Measurements from ENCODE around the gene HEPN1. TPM values are rescaled to one million over a fixed set of nuclear protein-coding genes. Genes with fewer than 3 reads are reported as not detected.
A peak's percentile ranks its signal among the peaks of the same experiment; 100 is the strongest.

Gene HEPN1
- total and polyA plus RNA-seq, 2 donors (not counting 3 experiments of a cell fraction or from before 2014, with no cell fraction given): not detected

DNA sequence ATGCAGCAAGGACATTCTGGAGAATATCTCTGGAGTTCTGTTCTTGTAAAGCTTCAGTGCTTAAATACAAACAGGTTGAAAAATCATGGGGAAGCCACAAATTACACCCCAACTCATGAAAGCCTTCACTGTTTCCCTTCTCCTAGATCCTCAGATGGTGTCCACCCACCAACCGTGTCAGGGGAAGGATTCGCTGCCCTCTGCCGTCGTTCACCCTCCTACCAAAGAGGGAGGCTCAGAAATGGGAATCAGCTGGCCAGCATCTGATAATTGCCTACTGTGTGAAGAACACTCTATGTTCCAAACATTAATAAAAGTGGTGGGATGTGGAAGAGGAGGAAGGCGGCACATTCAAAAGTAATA lies 24.2 kb downstream of the HEPN1 start:
- H3K9ac ChIP-seq (replicated peaks; ENCODE audit: extremely low read depth, insufficient read depth, low read length): no peak overlapping the region
- no peak for FAIRE-seq
- no peak overlapping the region for H3K4me2 ChIP-seq (ENCODE audit: insufficient read depth, low read length)
- no TSS peak for BruUV-seq (replicated peaks)
- dilution Hi-C loops (cut with MboI; ENCODE audit: extremely low pct_ligation_motif_present, low sequenced_read_pairs) (no loop called here), intact Hi-C loops (cut with micrococcal nuclease) (no loop called here)
- no peaks in the 10 kb centered on the region for H3K27me3 ChIP-seq (ENCODE audit: control insufficient read depth in 2 of 2, insufficient read depth in 2 of 2, low read length in 2 of 2)
- H3K4me3 ChIP-seq (replicated peaks in 1 of 3; ENCODE audit: insufficient read depth in 1 of 3, low read depth in 1 of 3, low read length in 3 of 3): no peak overlapping the region
- no peaks in the 10 kb centered on the region for H3K4me1 ChIP-seq (ENCODE audit: control insufficient read depth, extremely low read depth, insufficient read depth, low read length)
- H3K36me3 ChIP-seq (ENCODE audit: control insufficient read depth in 2 of 2, extremely low read depth in 1 of 2, insufficient read depth in 2 of 2, low read length in 2 of 2): no peaks in the 10 kb centered on the region
- CTCF ChIA-PET: interaction anchor here (1.0 to 3.6 kb wide), 14 partner anchors 8 to 199 kb away, joined by 3 to 14 read pairs (median 4); partner anchors contain the start of gene CCDC15
- no peak overlapping the region for H2AFZ ChIP-seq (ENCODE audit: low read depth, low read length)
- H3K27ac ChIP-seq (ENCODE audit: insufficient read depth, low read depth, low read length): no peak overlapping the region
- no peaks in the 10 kb centered on the region for H3K79me2 ChIP-seq (ENCODE audit: control insufficient read depth, insufficient read depth, low read length)
- H4K20me1 ChIP-seq (replicated peaks; ENCODE audit: control insufficient read depth, extremely low read depth, insufficient read depth, low read length): no peaks in the 10 kb centered on the region
- no peak for DNase-seq (ENCODE audit: low read depth, low spot score)
- TF ChIP-seq MYC (IDR thresholded peaks at IDR 0.05; ENCODE audit: low read depth, low read length): no peak
- TF ChIP-seq, protein P1, sequence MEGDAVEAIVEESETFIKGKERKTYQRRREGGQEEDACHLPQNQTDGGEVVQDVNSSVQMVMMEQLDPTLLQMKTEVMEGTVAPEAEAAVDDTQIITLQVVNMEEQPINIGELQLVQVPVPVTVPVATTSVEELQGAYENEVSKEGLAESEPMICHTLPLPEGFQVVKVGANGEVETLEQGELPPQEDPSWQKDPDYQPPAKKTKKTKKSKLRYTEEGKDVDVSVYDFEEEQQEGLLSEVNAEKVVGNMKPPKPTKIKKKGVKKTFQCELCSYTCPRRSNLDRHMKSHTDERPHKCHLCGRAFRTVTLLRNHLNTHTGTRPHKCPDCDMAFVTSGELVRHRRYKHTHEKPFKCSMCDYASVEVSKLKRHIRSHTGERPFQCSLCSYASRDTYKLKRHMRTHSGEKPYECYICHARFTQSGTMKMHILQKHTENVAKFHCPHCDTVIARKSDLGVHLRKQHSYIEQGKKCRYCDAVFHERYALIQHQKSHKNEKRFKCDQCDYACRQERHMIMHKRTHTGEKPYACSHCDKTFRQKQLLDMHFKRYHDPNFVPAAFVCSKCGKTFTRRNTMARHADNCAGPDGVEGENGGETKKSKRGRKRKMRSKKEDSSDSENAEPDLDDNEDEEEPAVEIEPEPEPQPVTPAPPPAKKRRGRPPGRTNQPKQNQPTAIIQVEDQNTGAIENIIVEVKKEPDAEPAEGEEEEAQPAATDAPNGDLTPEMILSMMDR (IDR thresholded peaks at IDR 0.05; ENCODE audit: extremely low read depth in 1 of 2, insufficient read depth in 1 of 2, low read depth in 1 of 2, low read length in 2 of 2): peak in 1 of 2 donors; percentile 5
- H3K9me3 ChIP-seq (replicated peaks; ENCODE audit: control insufficient read depth, insufficient read depth, low read length): no peaks in the 10 kb centered on the region
- POLR2A ChIA-PET: interaction anchor here (0.8 to 1.3 kb wide), 2 partner anchors 45 to 61 kb away, joined by 3 read pairs; no protein-coding TSS in a partner anchor
- H3K9me1 ChIP-seq (replicated peaks; ENCODE audit: control insufficient read depth, extremely low read depth, insufficient read depth, low read length): no peaks in the 10 kb centered on the region

GRCh38 chr11:124943741-124944140 lies 24.7 kb downstream of the HEPN1 start:
- intact Hi-C loops (cut with micrococcal nuclease) (no loop called here), dilution Hi-C loops (cut with MboI; ENCODE audit: extremely low pct_ligation_motif_present, low sequenced_read_pairs) (no loop called here)
- Histone ChIP-seq H3K27ac (ENCODE audit: insufficient read depth, low read depth, low read length) (no peak overlapping the region), H2AFZ (ENCODE audit: low read depth, low read length) (no peak overlapping the region), H3K4me1 (ENCODE audit: control insufficient read depth, extremely low read depth, insufficient read depth, low read length) (no peaks in the 10 kb centered on the region), H3K4me2 (ENCODE audit: insufficient read depth, low read length) (no peak overlapping the region), H3K4me3 (replicated peaks in 1 of 3; ENCODE audit: insufficient read depth in 1 of 3, low read depth in 1 of 3, low read length in 3 of 3) (no peak overlapping the region), H3K27me3 (ENCODE audit: control insufficient read depth in 2 of 2, insufficient read depth in 2 of 2, low read length in 2 of 2) (no peaks in the 10 kb centered on the region), H3K9me3 (replicated peaks; ENCODE audit: control insufficient read depth, insufficient read depth, low read length) (no peaks in the 10 kb centered on the region), H3K79me2 (ENCODE audit: control insufficient read depth, insufficient read depth, low read length) (no peaks in the 10 kb centered on the region), H3K9me1 (replicated peaks; ENCODE audit: control insufficient read depth, extremely low read depth, insufficient read depth, low read length) (no peaks in the 10 kb centered on the region), H4K20me1 (replicated peaks; ENCODE audit: control insufficient read depth, extremely low read depth, insufficient read depth, low read length) (no peaks in the 10 kb centered on the region), H3K9ac (replicated peaks; ENCODE audit: extremely low read depth, insufficient read depth, low read length) (no peak overlapping the region), H3K36me3 (ENCODE audit: control insufficient read depth in 2 of 2, extremely low read depth in 1 of 2, insufficient read depth in 2 of 2, low read length in 2 of 2) (no peaks in the 10 kb centered on the region)
- CTCF ChIA-PET: interaction anchor here (1.0 to 3.6 kb wide), 13 partner anchors 9 to 198 kb away, joined by 3 to 14 read pairs (median 5); partner anchors contain the start of gene CCDC15
- no peak for FAIRE-seq
- POLR2A ChIA-PET: interaction anchor here (0.8 to 1.3 kb wide), 2 partner anchors 45 to 62 kb away, joined by 3 read pairs; no protein-coding TSS in a partner anchor
- no peak for TF ChIP-seq FOS (IDR thresholded peaks at IDR 0.05; ENCODE audit: borderline replicate concordance, insufficient read depth, low read length)
- TF ChIP-seq POLR2AphosphoS5 (IDR thresholded peaks at IDR 0.05; ENCODE audit: insufficient read depth, low read depth, low read length): no peak
- TF ChIP-seq EZH2 (IDR thresholded peaks at IDR 0.05; ENCODE audit: borderline replicate concordance, low read depth, low read length, severe bottlenecking): no peak
- no peak for TF ChIP-seq POLR2A (IDR thresholded peaks at IDR 0.05; ENCODE audit: low read depth, low read length)
- TF ChIP-seq, protein P2, sequence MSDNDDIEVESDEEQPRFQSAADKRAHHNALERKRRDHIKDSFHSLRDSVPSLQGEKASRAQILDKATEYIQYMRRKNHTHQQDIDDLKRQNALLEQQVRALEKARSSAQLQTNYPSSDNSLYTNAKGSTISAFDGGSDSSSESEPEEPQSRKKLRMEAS (IDR thresholded peaks at IDR 0.05; ENCODE audit: insufficient read depth, insufficient read length): no peak
- TF ChIP-seq JUN (IDR thresholded peaks at IDR 0.05; ENCODE audit: borderline replicate concordance, insufficient read depth, insufficient read length, low read depth): no peak
- DNase-seq (ENCODE audit: low read depth, low spot score): no peak
- no TSS peak for BruUV-seq (replicated peaks)

Data from endothelial cell of umbilical vein (primary cell).